ENCODE measurements around the gene MYLK. TPM values are rescaled to one million over a fixed set of nuclear protein-coding genes. Genes with fewer than 3 reads are reported as not detected.

The MYLK gene
- total RNA-seq, 1 donor from 2014 or later, result 50.5 TPM

- Histone ChIP-seq H2AFZ (ENCODE audit: low read depth, low read length) (no peak overlapping the region), H3K9me3 (ENCODE audit: insufficient read depth, low read depth, low read length) (no peaks in the 10 kb centered on the region), H3K9ac (ENCODE audit: low read length) (no peak overlapping the region), H3K27me3 (ENCODE audit: insufficient read depth, low read length) (no peaks in the 10 kb centered on the region), H3K4me1 (ENCODE audit: insufficient read depth, low read length) (peaks cover 14% of the 10 kb centered on the region), H4K20me1 (ENCODE audit: insufficient read depth, low read length) (no peaks in the 10 kb centered on the region), H3K4me2 (ENCODE audit: low read length) (no peak overlapping the region), H3K79me2 (ENCODE audit: insufficient read depth, low read length) (peaks cover 8% of the 10 kb centered on the region), H3K4me3 (ENCODE audit: insufficient read depth, low read depth, low read length) (no peak overlapping the region), H3K36me3 (ENCODE audit: insufficient read depth, low read length) (peaks cover 5% of the 10 kb centered on the region), H3K27ac (ENCODE audit: low read depth, low read length) (no peak overlapping the region)
- peaks cover 7% of the 10 kb centered on the region for H3K27me3 Mint-ChIP-seq (ENCODE audit: low read depth, unreplicated experiment)
- peaks cover 21% of the 10 kb centered on the region for H3K36me3 Mint-ChIP-seq (ENCODE audit: low read depth, unreplicated experiment)
- no peak overlapping the region for H3K4me3 Mint-ChIP-seq (ENCODE audit: unreplicated experiment)
- TF ChIP-seq EZH2 (IDR thresholded peaks at IDR 0.05; ENCODE audit: insufficient read depth, low read length), result no peak
- TF ChIP-seq, protein P1, sequence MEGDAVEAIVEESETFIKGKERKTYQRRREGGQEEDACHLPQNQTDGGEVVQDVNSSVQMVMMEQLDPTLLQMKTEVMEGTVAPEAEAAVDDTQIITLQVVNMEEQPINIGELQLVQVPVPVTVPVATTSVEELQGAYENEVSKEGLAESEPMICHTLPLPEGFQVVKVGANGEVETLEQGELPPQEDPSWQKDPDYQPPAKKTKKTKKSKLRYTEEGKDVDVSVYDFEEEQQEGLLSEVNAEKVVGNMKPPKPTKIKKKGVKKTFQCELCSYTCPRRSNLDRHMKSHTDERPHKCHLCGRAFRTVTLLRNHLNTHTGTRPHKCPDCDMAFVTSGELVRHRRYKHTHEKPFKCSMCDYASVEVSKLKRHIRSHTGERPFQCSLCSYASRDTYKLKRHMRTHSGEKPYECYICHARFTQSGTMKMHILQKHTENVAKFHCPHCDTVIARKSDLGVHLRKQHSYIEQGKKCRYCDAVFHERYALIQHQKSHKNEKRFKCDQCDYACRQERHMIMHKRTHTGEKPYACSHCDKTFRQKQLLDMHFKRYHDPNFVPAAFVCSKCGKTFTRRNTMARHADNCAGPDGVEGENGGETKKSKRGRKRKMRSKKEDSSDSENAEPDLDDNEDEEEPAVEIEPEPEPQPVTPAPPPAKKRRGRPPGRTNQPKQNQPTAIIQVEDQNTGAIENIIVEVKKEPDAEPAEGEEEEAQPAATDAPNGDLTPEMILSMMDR (IDR thresholded peaks at IDR 0.05; ENCODE audit: insufficient read depth, low read depth, low read length), result no peak
- FAIRE-seq (no peak), DNase-seq (ENCODE audit: low read depth) (no peak)
- H3K27ac Mint-ChIP-seq (ENCODE audit: unreplicated experiment), result no peak overlapping the region
- peaks cover 3% of the 10 kb centered on the region for H3K4me1 Mint-ChIP-seq (ENCODE audit: low read depth, unreplicated experiment)
- H3K9me3 Mint-ChIP-seq (ENCODE audit: unreplicated experiment), result no peaks in the 10 kb centered on the region
These were observed 82.0 kb downstream of the MYLK start for GRCh38 chr3:123802007-123802625.

DNA sequence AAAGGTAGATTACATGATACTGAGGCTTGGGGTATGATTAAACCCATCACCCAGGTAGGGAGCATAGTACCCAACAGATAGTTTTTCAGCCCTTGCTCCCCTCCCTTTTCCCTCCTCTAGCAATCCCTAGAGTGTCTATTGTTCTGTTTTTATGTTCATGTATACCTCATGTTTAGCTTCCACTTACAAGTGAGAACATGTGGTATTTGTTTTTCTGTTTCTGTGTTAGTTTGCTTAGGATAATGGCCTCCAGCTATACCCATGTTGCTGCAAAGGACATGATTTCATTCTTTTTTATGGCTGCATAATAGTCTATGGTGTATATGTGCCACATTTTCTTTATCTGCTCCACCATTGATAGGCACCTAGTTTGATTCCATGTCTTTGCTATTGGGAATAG, 82.7 kb downstream of the MYLK start:
- DNase-seq (ENCODE audit: low read depth) (no peak), FAIRE-seq (no peak)
- Mint-ChIP-seq H3K27me3 (ENCODE audit: low read depth, unreplicated experiment) (peaks cover 7% of the 10 kb centered on the region), H3K9me3 (ENCODE audit: unreplicated experiment) (no peaks in the 10 kb centered on the region), H3K27ac (ENCODE audit: unreplicated experiment) (no peak overlapping the region), H3K36me3 (ENCODE audit: low read depth, unreplicated experiment) (peaks cover 21% of the 10 kb centered on the region), H3K4me3 (ENCODE audit: unreplicated experiment) (no peak overlapping the region), H3K4me1 (ENCODE audit: low read depth, unreplicated experiment) (peaks cover 3% of the 10 kb centered on the region)
- Histone ChIP-seq H3K27ac (ENCODE audit: low read depth, low read length) (no peak overlapping the region), H3K9ac (ENCODE audit: low read length) (no peak overlapping the region), H4K20me1 (ENCODE audit: insufficient read depth, low read length) (no peaks in the 10 kb centered on the region), H3K9me3 (ENCODE audit: insufficient read depth, low read depth, low read length) (no peaks in the 10 kb centered on the region), H3K4me3 (ENCODE audit: insufficient read depth, low read depth, low read length) (no peak overlapping the region), H3K4me1 (ENCODE audit: insufficient read depth, low read length) (peaks cover 14% of the 10 kb centered on the region), H3K4me2 (ENCODE audit: low read length) (no peak overlapping the region), H3K27me3 (ENCODE audit: insufficient read depth, low read length) (no peaks in the 10 kb centered on the region), H3K36me3 (ENCODE audit: insufficient read depth, low read length) (peaks cover 5% of the 10 kb centered on the region), H3K79me2 (ENCODE audit: insufficient read depth, low read length) (peaks cover 8% of the 10 kb centered on the region), H2AFZ (ENCODE audit: low read depth, low read length) (no peak overlapping the region)
- TF ChIP-seq, protein P1 (IDR thresholded peaks at IDR 0.05; ENCODE audit: insufficient read depth, low read depth, low read length), result no peak
- TF ChIP-seq EZH2 (IDR thresholded peaks at IDR 0.05; ENCODE audit: insufficient read depth, low read length), result no peak

- Histone ChIP-seq H3K36me3 (ENCODE audit: insufficient read depth, low read length) (peaks cover 5% of the 10 kb centered on the region), H3K27ac (ENCODE audit: low read depth, low read length) (no peak overlapping the region), H3K9me3 (ENCODE audit: insufficient read depth, low read depth, low read length) (no peaks in the 10 kb centered on the region), H2AFZ (ENCODE audit: low read depth, low read length) (no peak overlapping the region), H3K27me3 (ENCODE audit: insufficient read depth, low read length) (no peaks in the 10 kb centered on the region), H3K79me2 (ENCODE audit: insufficient read depth, low read length) (peaks cover 8% of the 10 kb centered on the region), H4K20me1 (ENCODE audit: insufficient read depth, low read length) (no peaks in the 10 kb centered on the region), H3K4me2 (ENCODE audit: low read length) (peak overlapping the region; percentile 77), H3K4me1 (ENCODE audit: insufficient read depth, low read length) (peaks cover 14% of the 10 kb centered on the region), H3K4me3 (ENCODE audit: insufficient read depth, low read depth, low read length) (no peak overlapping the region), H3K9ac (ENCODE audit: low read length) (peak overlapping the region; percentile 27)
- TF ChIP-seq, protein P1 (IDR thresholded peaks at IDR 0.05; ENCODE audit: insufficient read depth, low read depth, low read length), result no peak
- no peak for TF ChIP-seq EZH2 (IDR thresholded peaks at IDR 0.05; ENCODE audit: insufficient read depth, low read length)
- Mint-ChIP-seq H3K36me3 (ENCODE audit: low read depth, unreplicated experiment) (peaks cover 19% of the 10 kb centered on the region), H3K27ac (ENCODE audit: unreplicated experiment) (no peak overlapping the region), H3K4me3 (ENCODE audit: unreplicated experiment) (no peak overlapping the region), H3K27me3 (ENCODE audit: low read depth, unreplicated experiment) (peaks cover 7% of the 10 kb centered on the region), H3K9me3 (ENCODE audit: unreplicated experiment) (no peaks in the 10 kb centered on the region), H3K4me1 (ENCODE audit: low read depth, unreplicated experiment) (peaks cover 3% of the 10 kb centered on the region)
- DNase-seq (ENCODE audit: low read depth) (no peak), FAIRE-seq (no peak)
These were observed 83.8 kb downstream of the MYLK start for GRCh38 chr3:123800362-123800682.

All from astrocyte (in vitro differentiated cells and primary cell).